H1 (cell line): Measurements from ENCODE around the gene MANBA. TPM values are rescaled to one million over a fixed set of nuclear protein-coding genes. Genes with fewer than 3 reads are reported as not detected.

Source experiments
- CTCF ChIA-PET: fragments of 300-600 bp; sonication (Branson Sonifier 250); formaldehyde crosslinking; loops from one replicate; lab custom pipeline; 2021; ENCODE audit not compliant: partially characterized antibody; lab: Charles Lee
- POLR2A ChIA-PET: fragments of 300-600 bp; sonication (Branson Sonifier 250); formaldehyde crosslinking; loops from one replicate; lab custom pipeline; 2021; ENCODE audit warnings: inconsistent platforms; ENCODE audit not compliant: partially characterized antibody; lab: Charles Lee
- DNase-seq, 2 experiments: peaks; one replicate each; pipeline versions ENCODE4 v3.0.0 to v3.0.0-alpha.2; 2010 to 2022; ENCODE audit warnings: low spot score in 2 of 2, low read depth in 1 of 2, mixed read lengths in 1 of 2
- FAIRE-seq: peaks from 2 replicates; lab custom pipeline; 2011; peaks lifted over from hg19 to GRCh38; lab: Jason Lieb, UNC
- H2AFZ ChIP-seq: 2 replicates; pipeline ENCODE4 v1.8.1; 2012; ENCODE audit warnings: low read length, inconsistent platforms
- H2AK5ac ChIP-seq: 2 replicates; pipeline ENCODE4 v1.6.1; 2013; ENCODE audit warnings: low read depth, low read length
- H2BK120ac ChIP-seq: replicated peaks from 2 replicates; pipeline ENCODE3; 2013; ENCODE audit warnings: low read depth, low read length, inconsistent platforms
- H2BK12ac ChIP-seq: 2 replicates; pipeline ENCODE4 v1.6.1; 2013; ENCODE audit warnings: low read depth, low read length
- H2BK15ac ChIP-seq: 2 replicates; pipeline ENCODE4 v1.6.1; 2013; ENCODE audit warnings: low read length
- H2BK20ac ChIP-seq: 2 replicates; pipeline ENCODE4 v1.6.1; 2013; ENCODE audit warnings: low read length
- H2BK5ac ChIP-seq: 2 replicates; pipeline ENCODE4 v1.6.1; 2013; ENCODE audit warnings: low read depth, low read length
- H3K14ac ChIP-seq: 2 replicates; pipeline ENCODE4 v1.6.1; 2013; ENCODE audit warnings: inconsistent platforms; ENCODE audit not compliant: insufficient read length
- H3K18ac ChIP-seq: 2 replicates; pipeline ENCODE4 v1.6.1; 2013; ENCODE audit warnings: low read length; ENCODE audit errors: extremely low read depth
- H3K23ac ChIP-seq: 2 replicates; pipeline ENCODE4 v1.6.1; 2013; ENCODE audit warnings: inconsistent platforms; ENCODE audit not compliant: insufficient read length
- H3K23me2 ChIP-seq: 2 replicates; pipeline ENCODE4 v1.6.1; 2013; ENCODE audit warnings: low read depth, low read length
- H3K27ac ChIP-seq: 2 replicates; pipeline ENCODE4 v1.6.1; 2011; ENCODE audit warnings: low read depth, low read length, inconsistent platforms
- H3K27me3 ChIP-seq, 4 experiments: replicated peaks in 1 of 4; 1 replicate in 1 of 4; 2 replicates in 3 of 4; pipeline versions ENCODE4 v1.6.1 to v1.8.1; 2011 to 2013; ENCODE audit warnings: low read length in 3 of 4, mild to moderate bottlenecking in 3 of 4, inconsistent platforms in 2 of 4, mixed read lengths in 2 of 4, moderate library complexity in 1 of 4; ENCODE audit not compliant: control insufficient read depth in 3 of 4, insufficient read depth in 3 of 4; ENCODE audit errors: extremely low read depth in 1 of 4
- H3K36me3 ChIP-seq, 4 experiments: 2 replicates each; pipeline versions ENCODE4 v1.6.1 to v1.8.1; 2011 to 2013; ENCODE audit warnings: mild to moderate bottlenecking in 4 of 4, low read length in 3 of 4, moderate library complexity in 2 of 4, control low read depth in 1 of 4, inconsistent platforms in 1 of 4; ENCODE audit not compliant: insufficient read depth in 4 of 4, control insufficient read depth in 2 of 4
- H3K4ac ChIP-seq: replicated peaks from 2 replicates; pipeline ENCODE3; 2013; ENCODE audit warnings: low read length, low read depth, mixed read lengths, inconsistent platforms; ENCODE audit not compliant: insufficient read length
- H3K4me1 ChIP-seq, 4 experiments: replicated peaks in 1 of 4; 1 replicate in 1 of 4; 2 replicates in 3 of 4; pipeline versions ENCODE4 v1.6.1 to v1.8.1; 2011 to 2013; ENCODE audit warnings: low read length in 3 of 4, inconsistent platforms in 2 of 4, mixed read lengths in 1 of 4; ENCODE audit not compliant: insufficient read depth in 4 of 4, control insufficient read depth in 3 of 4
- H3K4me2 ChIP-seq, 2 experiments: 2 replicates each; pipeline versions ENCODE4 v1.6.1 to v1.8.1; 2011 to 2013; ENCODE audit warnings: low read depth in 2 of 2, low read length in 2 of 2, control low read depth in 1 of 2, inconsistent platforms in 1 of 2, mild to moderate bottlenecking in 1 of 2; ENCODE audit not compliant: insufficient read depth in 1 of 2
- H3K4me3 ChIP-seq, 4 experiments: fragments of 200-600, 300-600 bp in 1 of 4; sonication (generic), shearing (Covaris generic), sonication (Bioruptor Twin) in 1 of 4; 2 replicates each; pipeline versions ENCODE4 v1.5.1 to v1.8.1; 2011 to 2016; ENCODE audit warnings: low read length in 4 of 4, low read depth in 3 of 4, control low read depth in 2 of 4, inconsistent platforms in 2 of 4, mild to moderate bottlenecking in 2 of 4, mixed read lengths in 1 of 4, moderate library complexity in 1 of 4; ENCODE audit not compliant: insufficient read depth in 2 of 4; ENCODE audit errors: extremely low read depth in 1 of 4
- H3K56ac ChIP-seq: replicated peaks from 2 replicates; pipeline ENCODE3; 2013; ENCODE audit warnings: low read depth, mild to moderate bottlenecking, mixed read lengths, low read length, inconsistent platforms; ENCODE audit not compliant: insufficient read length
- H3K79me1 ChIP-seq: 2 replicates; pipeline ENCODE4 v1.6.1; 2013; ENCODE audit warnings: low read depth, low read length, control low read depth
- H3K79me2 ChIP-seq, 2 experiments: 2 replicates each; pipeline versions ENCODE4 v1.6.1 to v1.8.1; 2012 to 2013; ENCODE audit warnings: low read length in 2 of 2, mild to moderate bottlenecking in 2 of 2, inconsistent platforms in 1 of 2; ENCODE audit not compliant: insufficient read depth in 2 of 2, control insufficient read depth in 1 of 2
- H3K9ac ChIP-seq, 4 experiments: replicated peaks in 1 of 4; 1 replicate in 1 of 4; 2 replicates in 3 of 4; pipeline versions ENCODE4 v1.6.1 to v1.8.1; 2011 to 2013; ENCODE audit warnings: low read depth in 3 of 4, low read length in 3 of 4, control low read depth in 2 of 4, mild to moderate bottlenecking in 2 of 4, moderate library complexity in 2 of 4, inconsistent platforms in 1 of 4; ENCODE audit errors: extremely low read depth in 1 of 4
- H3K9me3 ChIP-seq, 2 experiments: 2 replicates each; pipeline versions ENCODE4 v1.6.1 to v1.8.1; 2012 to 2013; ENCODE audit warnings: mild to moderate bottlenecking in 2 of 2, moderate library complexity in 2 of 2, control low read depth in 1 of 2, inconsistent platforms in 1 of 2, low read depth in 1 of 2, low read length in 1 of 2, mixed read lengths in 1 of 2; ENCODE audit not compliant: insufficient read depth in 2 of 2
- H4K20me1 ChIP-seq, 2 experiments: replicated peaks in 1 of 2; 2 replicates each; pipeline versions ENCODE3 to v1.8.1; 2011 to 2013; ENCODE audit warnings: inconsistent platforms in 2 of 2, low read length in 2 of 2, mild to moderate bottlenecking in 1 of 2; ENCODE audit not compliant: insufficient read depth in 2 of 2, control insufficient read depth in 1 of 2
- H4K5ac ChIP-seq: 2 replicates; pipeline ENCODE4 v1.6.1; 2013; ENCODE audit warnings: low read length, low read depth, mixed read lengths, inconsistent platforms; ENCODE audit not compliant: insufficient read length
- H4K8ac ChIP-seq: 2 replicates; pipeline ENCODE4 v1.8.0; 2013; ENCODE audit warnings: mild to moderate bottlenecking, moderate library complexity, low read length, inconsistent platforms; ENCODE audit not compliant: insufficient read depth; ENCODE audit errors: extremely low read depth
- H4K91ac ChIP-seq: replicated peaks from 2 replicates; pipeline ENCODE3; 2013; ENCODE audit warnings: low read length, mixed read lengths, inconsistent platforms; ENCODE audit not compliant: insufficient read length
- RNF2 ChIP-seq: fragments of 200-900, 300-1000 bp; sonication (generic); IDR thresholded peaks from 2 replicates; pipeline ENCODE4 v1.7.1; 2016; ENCODE audit warnings: borderline replicate concordance, low read depth, mild to moderate bottlenecking, antibody characterized with exemption, low read length; ENCODE audit not compliant: poor library complexity, severe bottlenecking; ENCODE audit errors: missing control alignments
- WGBS, 2 experiments: shearing (Covaris generic) in 1 of 2; methylation state at CpG; one replicate each; pipeline versions ENCODE4 v1.1.6 to v1.1.7; 2013 to 2015; ENCODE audit warnings: low lambda C conversion rate in 2 of 2, mixed read lengths in 2 of 2, inconsistent platforms in 1 of 2, low coverage in 1 of 2, missing lambda C conversion rate in 1 of 2; ENCODE audit not compliant: insufficient replicate concordance in 2 of 2, insufficient coverage in 1 of 2, insufficient read length in 1 of 2; ENCODE audit errors: extremely low coverage in 1 of 2, missing lambda C conversion rate in 1 of 2; 5-methylcytosine and 5-hydroxymethylcytosine counted together
- polyA plus RNA-seq, 7 experiments: library from polyadenylated mRNA; depleted of rRNA in 3 of 7; stranded (reverse) in 5 of 7; unstranded in 2 of 7; fragments of >200 nt in 5 of 7; fragments of 200-250 nt in 2 of 7; gene quantifications; 1 replicate in 5 of 7; 2 replicates in 1 of 7; 4 replicates in 1 of 7; pipeline versions ENCODE4 v1.2.1 to v1.2.3, GENCODE V29; 2011 to 2013; ENCODE audit warnings: missing spikeins in 2 of 7, mixed read lengths in 2 of 7
- total RNA-seq: library from RNA; stranded (reverse); fragmentation: NEBNext Ultra II Directional; extraction: Animal tissue kit (Norgen Biotek cat#: 25700); gene quantifications from 2 replicates; pipeline ENCODE4 v1.2.1, GENCODE V29; 2021

Gene MANBA
- total and polyA plus RNA-seq, 2 of the 8 experiments (the other 6 are each of a cell fraction or from before 2014, with no cell fraction given): 22.9 to 27.8 TPM

DNA sequence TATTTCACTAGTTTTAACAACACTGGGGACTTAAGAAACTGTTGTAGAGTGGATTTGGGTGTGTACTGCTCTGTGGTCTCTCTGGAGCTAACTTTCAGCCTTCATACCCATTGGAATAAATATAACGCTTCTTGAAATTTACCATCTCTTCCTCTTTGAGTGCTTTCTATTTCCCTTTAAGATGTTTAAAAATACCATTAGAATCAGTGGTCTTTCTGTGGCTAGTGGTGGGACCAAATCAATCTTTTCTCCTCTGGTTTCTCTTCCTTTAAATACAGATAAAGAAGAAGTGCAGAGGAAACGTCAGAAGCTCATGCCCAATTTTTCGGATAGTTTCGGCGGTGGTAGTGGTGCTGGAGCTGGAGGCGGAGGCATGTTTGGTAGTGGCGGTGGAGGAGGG is 167.6 kb downstream of the MANBA start:
- no peaks in the 10 kb centered on the region for H3K79me1 ChIP-seq
- CTCF ChIA-PET: interaction anchor here (0.8 to 1.6 kb wide), 3 partner anchors 11 to 18 kb away, joined by 3 to 4 read pairs (median 3); no protein-coding TSS in a partner anchor
- no peaks in the 10 kb centered on the region for H3K4me1 ChIP-seq
- no peaks in the 10 kb centered on the region for H3K23me2 ChIP-seq
- no peak overlapping the region for H4K8ac ChIP-seq
- H4K91ac ChIP-seq: no peak overlapping the region
- no peak overlapping the region for H2BK20ac ChIP-seq
- H3K56ac ChIP-seq: no peak overlapping the region
- no peak overlapping the region for H3K4me3 ChIP-seq
- H3K4ac ChIP-seq: no peak overlapping the region
- no peaks in the 10 kb centered on the region for H3K79me2 ChIP-seq
- H3K23ac ChIP-seq: no peak overlapping the region
- no peak overlapping the region for H3K9ac ChIP-seq
- H2BK15ac ChIP-seq: no peak overlapping the region
- H2AK5ac ChIP-seq: no peak overlapping the region
- H3K18ac ChIP-seq: no peak overlapping the region
- no peaks in the 10 kb centered on the region for H3K36me3 ChIP-seq
- no peaks in the 10 kb centered on the region for H3K27me3 ChIP-seq
- 94% methylated on average over 7 of the region's 7 CpGs; no CpG with 5 or more reads in 1 of the 2 experiments for WGBS, 2 experiments
- no peak overlapping the region for H2BK5ac ChIP-seq
- FAIRE-seq (no peak), DNase-seq (no peak)
- no peaks in the 10 kb centered on the region for H3K9me3 ChIP-seq
- no peak overlapping the region for H3K14ac ChIP-seq
- no peak overlapping the region for H3K4me2 ChIP-seq
- H4K20me1 ChIP-seq: peaks cover 0 to 2% of the 10 kb centered on the region in 2 experiments
- no peak overlapping the region for H4K5ac ChIP-seq
- H3K27ac ChIP-seq: no peak overlapping the region
- no peak overlapping the region for H2AFZ ChIP-seq
- no peak overlapping the region for H2BK12ac ChIP-seq
- no peak overlapping the region for H2BK120ac ChIP-seq
- POLR2A ChIA-PET: no interaction called here
- TF ChIP-seq RNF2: no peak
